K562 (cell line): ENCODE results near the gene RNFT2. TPM values are rescaled to one million over a fixed set of nuclear protein-coding genes. Genes with fewer than 3 reads are reported as not detected.

Source experiments
- AFF1 ChIP-seq, 2 experiments: fragments of 450-650 bp; IDR thresholded peaks; 2 replicates each; pipeline ENCODE4 v1.6.1; 2018; ENCODE audit warnings: mild to moderate bottlenecking in 2 of 2, low read depth in 1 of 2; ENCODE audit not compliant: partially characterized antibody in 2 of 2
- ARID2 ChIP-seq: fragments of 450-650 bp; IDR thresholded peaks from 2 replicates; pipeline ENCODE4 v1.6.1; 2017; ENCODE audit warnings: antibody characterized with exemption, mild to moderate bottlenecking
- ARNT ChIP-seq, 2 experiments: fragments of 450-650 bp; IDR thresholded peaks; 2 replicates each; pipeline ENCODE4 v1.6.1; 2016; ENCODE audit warnings: mild to moderate bottlenecking in 1 of 2
- ASH1L ChIP-seq: fragments of 450-650 bp; IDR thresholded peaks from 2 replicates; pipeline ENCODE4 v1.6.1; 2018; ENCODE audit warnings: borderline replicate concordance, mild to moderate bottlenecking, low read depth; ENCODE audit not compliant: partially characterized antibody
- BRD9 ChIP-seq: fragments of 450-650 bp; IDR thresholded peaks from 2 replicates; pipeline ENCODE4 v1.6.1; 2018; ENCODE audit warnings: low read depth; ENCODE audit not compliant: partially characterized antibody
- CREB3 ChIP-seq: fragments of 450-650 bp; conservative IDR thresholded peaks from 2 replicates; pipeline ENCODE4 v1.6.1; 2016; ENCODE audit warnings: missing genetic modification characterization, low read depth, mild to moderate bottlenecking, missing compliant biosample characterization, moderate library complexity
- DIDO1 ChIP-seq: fragments of 450-650 bp; IDR thresholded peaks from 2 replicates; pipeline ENCODE4 v1.6.1; 2016; ENCODE audit warnings: low read depth, missing biosample characterization, missing genetic modification characterization
- HMBOX1 ChIP-seq: sonication (generic); IDR thresholded peaks from 2 replicates; pipeline ENCODE4 v1.6.1; 2016
- KDM4B ChIP-seq, 2 experiments: fragments of 450-650 bp in 1 of 2; sonication (generic) in 1 of 2; IDR thresholded peaks; 2 replicates each; pipeline ENCODE4 v1.6.1; 2016 to 2017; ENCODE audit warnings: borderline replicate concordance in 2 of 2, antibody characterized with exemption in 1 of 2, low read depth in 1 of 2, mild to moderate bottlenecking in 1 of 2
- MIER1 ChIP-seq: fragments of 450-650 bp; IDR thresholded peaks from 2 replicates; pipeline ENCODE4 v1.6.1; 2016; ENCODE audit warnings: antibody characterized with exemption, mild to moderate bottlenecking, low read depth
- NFE2 ChIP-seq: IDR thresholded peaks from 2 replicates; pipeline ENCODE4 v1.6.1; 2014; ENCODE audit warnings: antibody characterized with exemption, low read depth
- PRMT5 ChIP-seq: sonication (generic); formaldehyde crosslinking; IDR thresholded peaks from 2 replicates; pipeline ENCODE4 v1.5.0; 2020; ENCODE audit warnings: missing genetic modification reagents
- RFX1 ChIP-seq: fragments of 450-650 bp; IDR thresholded peaks from 2 replicates; pipeline ENCODE4 v1.6.1; 2016; ENCODE audit warnings: mild to moderate bottlenecking, moderate library complexity
- SNRNP70 ChIP-seq: fragments of 200-400 bp; formaldehyde crosslinking; optimal IDR thresholded peaks from 2 replicates; pipeline ENCODE3; 2017; ENCODE audit warnings: low read depth, low read length
- ZBTB26 ChIP-seq: fragments of 450-650 bp; formaldehyde crosslinking; IDR thresholded peaks from 2 replicates; pipeline ENCODE4 v1.4.0; 2022; ENCODE audit warnings: missing genetic modification characterization
- ZNF518B ChIP-seq: fragments of 250-450 bp; sonication (Bioruptor Pico); IDR thresholded peaks from 2 replicates; pipeline ENCODE4 v1.5.0; 2021; ENCODE audit warnings: mild to moderate bottlenecking, moderate library complexity
- polyA plus RNA-seq, 8 experiments: library from polyadenylated mRNA; depleted of rRNA in 4 of 8; stranded (reverse) in 5 of 8; unstranded in 3 of 8; fragments of >200 nt; fragmentation: Nextera tagmentation in 2 of 8; fragmentation: Illumina TruSeq in 1 of 8; extraction: Ambion mirVana in 2 of 8; extraction: Trizol in 1 of 8; gene quantifications; 2 replicates each; pipeline versions ENCODE4 v1.2.1 to v1.2.3, GENCODE V29; 2011 to 2014; ENCODE audit warnings: inconsistent platforms in 1 of 8, missing spikeins in 1 of 8
- total RNA-seq, 7 experiments: library from RNA; depleted of rRNA in 6 of 7; stranded (reverse); fragments of >200 nt in 6 of 7; fragmentation: Illumina TruSeq in 2 of 7; extraction: Trizol in 2 of 7; gene quantifications; 2 replicates each; pipeline versions ENCODE4 v1.2.1 to v1.2.3, GENCODE V29; 2011 to 2021; ENCODE audit warnings: low replicate concordance in 1 of 7

RNFT2 gene
- total and polyA plus RNA-seq, 9 of the 15 experiments (the other 6 are each of a cell fraction or from before 2014, with no cell fraction given): 3.6 to 26.3 (median 9.5) TPM

- TF ChIP-seq AFF1 (IDR thresholded peaks at IDR 0.05; ENCODE audit: low read depth in 1 of 2, partially characterized antibody in 2 of 2) (no peak), MIER1 (peak; percentile 78), BRD9 (peak; percentile 41), SNRNP70 (no peak), ZBTB26 (peak; percentile 89), CREB3 (tag) (no peak), NFE2 (no peak), KDM4B (IDR thresholded peaks at IDR 0.05; ENCODE audit: borderline replicate concordance in 2 of 2, low read depth in 1 of 2) (no peak), ZNF518B (no peak), ASH1L (peak; percentile 21), DIDO1 (peak; percentile 79; the same call in 1 of the 2 replicates), HMBOX1 (no peak), RFX1 (no peak), ARNT (IDR thresholded peaks at IDR 0.05) (peak in 1 of 2 experiments; percentile 50; a peak in 1 of 4 replicates), ARID2 (peak; percentile 46; the same call in 1 of the 2 replicates), PRMT5 (CRISPR knock-in tag) (no peak)
Observed at GRCh38 chr12:116736962-116737773, 947 bp upstream of the RNFT2 start (continued).
